HepG2 (cell line): Measurements from ENCODE around the gene RNF40. TPM values are rescaled to one million over a fixed set of nuclear protein-coding genes. Genes with fewer than 3 reads are reported as not detected.
A peak's percentile ranks its signal among the peaks of the same experiment; 100 is the strongest.

Source experiments
- ATF7 ChIP-seq, 2 experiments: fragments of 450-650 bp in 1 of 2; sonication (generic) in 1 of 2; formaldehyde crosslinking in 1 of 2; IDR thresholded peaks; 2 replicates each; pipeline versions ENCODE4 v1.4.0 to v1.6.1; 2016 to 2020; ENCODE audit warnings: antibody characterized with exemption in 1 of 2, mild to moderate bottlenecking in 1 of 2, missing genetic modification reagents in 1 of 2
- MYC ChIP-seq: sonication (generic); formaldehyde crosslinking; IDR thresholded peaks from 2 replicates; pipeline ENCODE4 v1.9.0; 2021; ENCODE audit warnings: missing genetic modification reagents, borderline replicate concordance
- POLR2G ChIP-seq: fragments of 200-400 bp; formaldehyde crosslinking; IDR thresholded peaks from 2 replicates; pipeline ENCODE4 v1.6.1; 2018; ENCODE audit warnings: mild to moderate bottlenecking, low read depth, low read length, moderate library complexity
- TBX2 ChIP-seq: sonication (generic); formaldehyde crosslinking; IDR thresholded peaks from 2 replicates; pipeline ENCODE4 v1.5.0; 2020; ENCODE audit warnings: missing genetic modification reagents, mild to moderate bottlenecking, borderline replicate concordance
- ZNF20 ChIP-seq: sonication (generic); formaldehyde crosslinking; IDR thresholded peaks from 2 replicates; pipeline ENCODE4 v1.4.0; 2020; ENCODE audit warnings: mild to moderate bottlenecking, moderate library complexity, missing genetic modification reagents
- ZNF747 ChIP-seq: sonication (generic); formaldehyde crosslinking; IDR thresholded peaks from 2 replicates; pipeline ENCODE4 v1.8.1; 2023; ENCODE audit warnings: missing genetic modification reagents, mild to moderate bottlenecking, borderline replicate concordance
- ZNF768 ChIP-seq: sonication (generic); formaldehyde crosslinking; IDR thresholded peaks from 2 replicates; pipeline ENCODE4 v1.4.0; 2020; ENCODE audit warnings: missing genetic modification reagents
- polyA plus RNA-seq, 8 experiments: library from polyadenylated mRNA; depleted of rRNA in 3 of 8; stranded (reverse) in 7 of 8; unstranded in 1 of 8; fragments of >200 nt; fragmentation: Illumina TruSeq in 4 of 8; extraction: Trizol in 4 of 8; gene quantifications; 2 replicates each; pipeline versions ENCODE4 v1.2.1 to v1.2.3, GENCODE V29; 2011 to 2016; ENCODE audit warnings: low read depth in 4 of 8, missing spikeins in 1 of 8, mixed read lengths in 1 of 8; ENCODE audit not compliant: insufficient read depth in 1 of 8
- total RNA-seq, 5 experiments: library from RNA; depleted of rRNA; stranded (reverse); fragments of >200 nt; fragmentation: Illumina TruSeq; extraction: Trizol; gene quantifications; 2 replicates each; pipeline ENCODE4 v1.2.3, GENCODE V29; 2016; ENCODE audit warnings: low read depth in 1 of 5
- TF ChIP-seq, protein P1 (sequence below): sonication (generic); formaldehyde crosslinking; conservative IDR thresholded peaks from 2 replicates; pipeline ENCODE4 v1.4.0; 2020; ENCODE audit warnings: missing genetic modification reagents
- TF ChIP-seq, protein P2 (sequence below): sonication (generic); formaldehyde crosslinking; IDR thresholded peaks from 2 replicates; pipeline ENCODE4 v1.8.1; 2023; ENCODE audit warnings: mild to moderate bottlenecking, inconsistent platforms, moderate library complexity, missing genetic modification reagents, borderline replicate concordance
- TF ChIP-seq, protein P3 (sequence below), 2 experiments: fragments of 450-650 bp in 1 of 2; sonication (generic) in 1 of 2; formaldehyde crosslinking in 1 of 2; IDR thresholded peaks; 2 replicates each; pipeline versions ENCODE4 v1.6.1 to v1.8.0; 2016 to 2022; ENCODE audit warnings: antibody characterized with exemption in 1 of 2, mild to moderate bottlenecking in 1 of 2, missing genetic modification reagents in 1 of 2
- TF ChIP-seq, protein P4 (sequence below): sonication (generic); formaldehyde crosslinking; IDR thresholded peaks from 2 replicates; pipeline ENCODE4 v1.4.0; 2020; ENCODE audit warnings: mild to moderate bottlenecking, missing genetic modification reagents

The RNF40 gene
- total and polyA plus RNA-seq, 2 of the 13 experiments (the other 11 are each of a cell fraction or from before 2014, with no cell fraction given) = 84.0 to 85.6 TPM

DNA sequence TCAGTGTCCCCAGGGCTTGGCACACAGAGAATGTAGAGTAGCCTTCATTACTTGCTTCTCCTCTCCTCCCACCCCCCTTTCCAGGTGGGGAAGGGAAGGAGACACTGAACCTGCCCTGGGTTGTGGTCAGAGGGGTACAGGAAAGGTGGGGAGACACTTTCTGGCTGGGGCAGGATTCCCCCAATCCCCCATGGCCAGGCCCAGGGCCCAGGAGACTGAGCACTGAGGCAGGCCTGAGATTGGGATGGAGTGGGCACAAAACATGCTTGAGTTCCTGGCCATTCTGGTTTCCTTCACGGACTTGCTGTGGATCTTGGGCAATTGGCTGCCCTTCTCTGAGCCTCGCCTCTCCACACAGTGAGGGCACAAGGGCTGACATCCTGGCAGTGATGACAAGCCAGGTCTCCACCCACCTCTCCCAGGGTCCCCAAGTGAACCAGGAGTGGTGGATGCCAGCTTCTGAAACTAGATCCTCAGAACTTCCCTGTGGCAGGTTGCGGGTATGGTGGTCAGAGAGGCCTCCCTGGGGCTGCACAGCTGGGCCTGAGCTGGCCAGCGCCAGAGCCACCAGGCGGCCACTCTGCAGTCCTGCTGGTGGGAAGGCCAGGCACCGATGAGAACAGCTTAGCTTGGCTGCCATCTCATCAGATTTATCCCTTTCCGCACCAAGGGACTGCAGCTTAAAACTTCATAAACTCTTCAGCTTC is 15.6 kb downstream of the RNF40 start (continued):
- no peak for TF ChIP-seq TBX2
- no peak for TF ChIP-seq ZNF20
- TF ChIP-seq, protein P1, sequence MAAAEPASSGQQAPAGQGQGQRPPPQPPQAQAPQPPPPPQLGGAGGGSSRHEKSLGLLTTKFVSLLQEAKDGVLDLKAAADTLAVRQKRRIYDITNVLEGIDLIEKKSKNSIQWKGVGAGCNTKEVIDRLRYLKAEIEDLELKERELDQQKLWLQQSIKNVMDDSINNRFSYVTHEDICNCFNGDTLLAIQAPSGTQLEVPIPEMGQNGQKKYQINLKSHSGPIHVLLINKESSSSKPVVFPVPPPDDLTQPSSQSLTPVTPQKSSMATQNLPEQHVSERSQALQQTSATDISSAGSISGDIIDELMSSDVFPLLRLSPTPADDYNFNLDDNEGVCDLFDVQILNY = no peak
- peak; percentile 36 for TF ChIP-seq POLR2G
- TF ChIP-seq ZNF747 (CRISPR knock-in tag) = no peak
- TF ChIP-seq ATF7 (IDR thresholded peaks at IDR 0.05) = no peak
- no peak for TF ChIP-seq ATF7 (CRISPR knock-in tag; IDR thresholded peaks at IDR 0.05)
- TF ChIP-seq, protein P2, sequence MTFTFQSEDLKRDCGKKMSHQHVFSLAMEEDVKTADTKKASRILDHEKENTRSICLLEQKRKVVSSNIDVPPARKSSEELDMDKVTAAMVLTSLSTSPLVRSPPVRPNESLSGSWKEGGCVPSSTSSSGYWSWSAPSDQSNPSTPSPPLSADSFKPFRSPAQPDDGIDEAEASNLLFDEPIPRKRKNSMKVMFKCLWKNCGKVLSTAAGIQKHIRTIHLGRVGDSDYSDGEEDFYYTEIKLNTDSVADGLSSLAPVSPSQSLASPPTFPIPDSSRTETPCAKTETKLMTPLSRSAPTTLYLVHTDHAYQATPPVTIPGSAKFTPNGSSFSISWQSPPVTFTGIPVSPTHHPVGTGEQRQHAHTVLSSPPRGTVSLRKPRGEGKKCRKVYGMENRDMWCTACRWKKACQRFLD = no peak
- TF ChIP-seq, protein P3, sequence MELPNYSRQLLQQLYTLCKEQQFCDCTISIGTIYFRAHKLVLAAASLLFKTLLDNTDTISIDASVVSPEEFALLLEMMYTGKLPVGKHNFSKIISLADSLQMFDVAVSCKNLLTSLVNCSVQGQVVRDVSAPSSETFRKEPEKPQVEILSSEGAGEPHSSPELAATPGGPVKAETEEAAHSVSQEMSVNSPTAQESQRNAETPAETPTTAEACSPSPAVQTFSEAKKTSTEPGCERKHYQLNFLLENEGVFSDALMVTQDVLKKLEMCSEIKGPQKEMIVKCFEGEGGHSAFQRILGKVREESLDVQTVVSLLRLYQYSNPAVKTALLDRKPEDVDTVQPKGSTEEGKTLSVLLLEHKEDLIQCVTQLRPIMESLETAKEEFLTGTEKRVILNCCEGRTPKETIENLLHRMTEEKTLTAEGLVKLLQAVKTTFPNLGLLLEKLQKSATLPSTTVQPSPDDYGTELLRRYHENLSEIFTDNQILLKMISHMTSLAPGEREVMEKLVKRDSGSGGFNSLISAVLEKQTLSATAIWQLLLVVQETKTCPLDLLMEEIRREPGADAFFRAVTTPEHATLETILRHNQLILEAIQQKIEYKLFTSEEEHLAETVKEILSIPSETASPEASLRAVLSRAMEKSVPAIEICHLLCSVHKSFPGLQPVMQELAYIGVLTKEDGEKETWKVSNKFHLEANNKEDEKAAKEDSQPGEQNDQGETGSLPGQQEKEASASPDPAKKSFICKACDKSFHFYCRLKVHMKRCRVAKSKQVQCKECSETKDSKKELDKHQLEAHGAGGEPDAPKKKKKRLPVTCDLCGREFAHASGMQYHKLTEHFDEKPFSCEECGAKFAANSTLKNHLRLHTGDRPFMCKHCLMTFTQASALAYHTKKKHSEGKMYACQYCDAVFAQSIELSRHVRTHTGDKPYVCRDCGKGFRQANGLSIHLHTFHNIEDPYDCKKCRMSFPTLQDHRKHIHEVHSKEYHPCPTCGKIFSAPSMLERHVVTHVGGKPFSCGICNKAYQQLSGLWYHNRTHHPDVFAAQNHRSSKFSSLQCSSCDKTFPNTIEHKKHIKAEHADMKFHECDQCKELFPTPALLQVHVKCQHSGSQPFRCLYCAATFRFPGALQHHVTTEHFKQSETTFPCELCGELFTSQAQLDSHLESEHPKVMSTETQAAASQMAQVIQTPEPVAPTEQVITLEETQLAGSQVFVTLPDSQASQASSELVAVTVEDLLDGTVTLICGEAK (IDR thresholded peaks at IDR 0.05) = no peak
- TF ChIP-seq, protein P3 (CRISPR knock-in tag; IDR thresholded peaks at IDR 0.05) = no peak
- peak; percentile 91 for TF ChIP-seq ZNF768 (CRISPR knock-in tag)
- TF ChIP-seq, protein P4, sequence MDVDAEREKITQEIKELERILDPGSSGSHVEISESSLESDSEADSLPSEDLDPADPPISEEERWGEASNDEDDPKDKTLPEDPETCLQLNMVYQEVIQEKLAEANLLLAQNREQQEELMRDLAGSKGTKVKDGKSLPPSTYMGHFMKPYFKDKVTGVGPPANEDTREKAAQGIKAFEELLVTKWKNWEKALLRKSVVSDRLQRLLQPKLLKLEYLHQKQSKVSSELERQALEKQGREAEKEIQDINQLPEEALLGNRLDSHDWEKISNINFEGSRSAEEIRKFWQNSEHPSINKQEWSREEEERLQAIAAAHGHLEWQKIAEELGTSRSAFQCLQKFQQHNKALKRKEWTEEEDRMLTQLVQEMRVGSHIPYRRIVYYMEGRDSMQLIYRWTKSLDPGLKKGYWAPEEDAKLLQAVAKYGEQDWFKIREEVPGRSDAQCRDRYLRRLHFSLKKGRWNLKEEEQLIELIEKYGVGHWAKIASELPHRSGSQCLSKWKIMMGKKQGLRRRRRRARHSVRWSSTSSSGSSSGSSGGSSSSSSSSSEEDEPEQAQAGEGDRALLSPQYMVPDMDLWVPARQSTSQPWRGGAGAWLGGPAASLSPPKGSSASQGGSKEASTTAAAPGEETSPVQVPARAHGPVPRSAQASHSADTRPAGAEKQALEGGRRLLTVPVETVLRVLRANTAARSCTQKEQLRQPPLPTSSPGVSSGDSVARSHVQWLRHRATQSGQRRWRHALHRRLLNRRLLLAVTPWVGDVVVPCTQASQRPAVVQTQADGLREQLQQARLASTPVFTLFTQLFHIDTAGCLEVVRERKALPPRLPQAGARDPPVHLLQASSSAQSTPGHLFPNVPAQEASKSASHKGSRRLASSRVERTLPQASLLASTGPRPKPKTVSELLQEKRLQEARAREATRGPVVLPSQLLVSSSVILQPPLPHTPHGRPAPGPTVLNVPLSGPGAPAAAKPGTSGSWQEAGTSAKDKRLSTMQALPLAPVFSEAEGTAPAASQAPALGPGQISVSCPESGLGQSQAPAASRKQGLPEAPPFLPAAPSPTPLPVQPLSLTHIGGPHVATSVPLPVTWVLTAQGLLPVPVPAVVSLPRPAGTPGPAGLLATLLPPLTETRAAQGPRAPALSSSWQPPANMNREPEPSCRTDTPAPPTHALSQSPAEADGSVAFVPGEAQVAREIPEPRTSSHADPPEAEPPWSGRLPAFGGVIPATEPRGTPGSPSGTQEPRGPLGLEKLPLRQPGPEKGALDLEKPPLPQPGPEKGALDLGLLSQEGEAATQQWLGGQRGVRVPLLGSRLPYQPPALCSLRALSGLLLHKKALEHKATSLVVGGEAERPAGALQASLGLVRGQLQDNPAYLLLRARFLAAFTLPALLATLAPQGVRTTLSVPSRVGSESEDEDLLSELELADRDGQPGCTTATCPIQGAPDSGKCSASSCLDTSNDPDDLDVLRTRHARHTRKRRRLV (CRISPR knock-in tag) = no peak
- no peak; the same call in 1 of the 2 replicates for TF ChIP-seq MYC
